PFSK-1 (cell line): Measurements from ENCODE around the gene ZNF92.

Experiments used
- FOXP2 ChIP-seq: optimal IDR thresholded peaks from 2 replicates; pipeline ENCODE3; 2011; ENCODE audit warnings: borderline replicate concordance, control low read depth, inconsistent platforms; ENCODE audit not compliant: insufficient read depth; ENCODE audit errors: extremely low read length, extremely low read depth
- POLR2AphosphoS5 ChIP-seq: IDR thresholded peaks from 2 replicates; pipeline ENCODE4 v1.6.1; 2012; ENCODE audit warnings: low read depth, mild to moderate bottlenecking, control low read depth, low read length, moderate library complexity
- REST ChIP-seq, 2 experiments: IDR thresholded peaks; 2 replicates each; pipeline versions ENCODE4 v1.6.1 to v1.8.0; 2011 to 2012; ENCODE audit warnings: low read depth in 2 of 2, low read length in 2 of 2, control low read depth in 1 of 2, inconsistent platforms in 1 of 2, mild to moderate bottlenecking in 1 of 2, moderate library complexity in 1 of 2; ENCODE audit not compliant: insufficient read depth in 1 of 2
- SIN3A ChIP-seq: IDR thresholded peaks from 2 replicates; pipeline ENCODE4 v1.6.1; 2012; ENCODE audit warnings: mild to moderate bottlenecking, low read length, moderate library complexity, borderline replicate concordance; ENCODE audit not compliant: insufficient read depth
- TAF1 ChIP-seq: IDR thresholded peaks from 2 replicates; pipeline ENCODE4 v1.6.1; 2012; ENCODE audit warnings: low read length, control low read depth, borderline replicate concordance; ENCODE audit not compliant: insufficient read depth

The ZNF92 gene

GRCh38 chr7:65438598-65438997, 64.9 kb downstream of the ZNF92 start:
- no peak for TF ChIP-seq REST (IDR thresholded peaks at IDR 0.05; ENCODE audit: insufficient read depth in 1 of 2, low read depth in 2 of 2, low read length in 2 of 2)
- no peak for TF ChIP-seq FOXP2
- no peak for TF ChIP-seq TAF1
- no peak for TF ChIP-seq SIN3A
- TF ChIP-seq POLR2AphosphoS5: no peak

- TF ChIP-seq REST (IDR thresholded peaks at IDR 0.05; ENCODE audit: insufficient read depth in 1 of 2, low read depth in 2 of 2, low read length in 2 of 2): no peak
- TF ChIP-seq TAF1: no peak
- no peak for TF ChIP-seq SIN3A
- no peak for TF ChIP-seq POLR2AphosphoS5
Observed at GRCh38 chr7:65441010-65441409, 67.4 kb downstream of the ZNF92 start.

- TF ChIP-seq FOXP2 (no peak), TAF1 (no peak), POLR2AphosphoS5 (no peak), REST (IDR thresholded peaks at IDR 0.05; ENCODE audit: insufficient read depth in 1 of 2, low read depth in 2 of 2, low read length in 2 of 2) (no peak), SIN3A (no peak)
Observed at GRCh38 chr7:65444205-65444842, 70.7 kb downstream of the ZNF92 start.

GRCh38 chr7:65444899-65445823, 71.5 kb downstream of the ZNF92 start:
- TF ChIP-seq REST (IDR thresholded peaks at IDR 0.05; ENCODE audit: insufficient read depth in 1 of 2, low read depth in 2 of 2, low read length in 2 of 2) (no peak), SIN3A (no peak), TAF1 (no peak), FOXP2 (no peak), POLR2AphosphoS5 (no peak)
